Transverse colon (tissue), 3 donors: ENCODE measurements around the gene SLC27A6.

Experiments
- CTCF ChIP-seq, 5 experiments: fragments of 200-600 bp in 3 of 5; fragments of 450-650 bp in 2 of 5; sonication (generic) in 3 of 5; IDR thresholded peaks; 1 replicate in 2 of 5; 2 replicates in 3 of 5; pipeline ENCODE4 v1.5.1; 2016 to 2017; ENCODE audit warnings: antibody characterized with exemption in 5 of 5, inconsistent platforms in 3 of 5, mild to moderate bottlenecking in 2 of 5, moderate library complexity in 1 of 5
- POLR2A ChIP-seq: fragments of 450-650 bp; IDR thresholded peaks from one replicate; pipeline ENCODE4 v1.6.1; 2016; ENCODE audit warnings: antibody characterized with exemption, mild to moderate bottlenecking, moderate library complexity

DNA sequence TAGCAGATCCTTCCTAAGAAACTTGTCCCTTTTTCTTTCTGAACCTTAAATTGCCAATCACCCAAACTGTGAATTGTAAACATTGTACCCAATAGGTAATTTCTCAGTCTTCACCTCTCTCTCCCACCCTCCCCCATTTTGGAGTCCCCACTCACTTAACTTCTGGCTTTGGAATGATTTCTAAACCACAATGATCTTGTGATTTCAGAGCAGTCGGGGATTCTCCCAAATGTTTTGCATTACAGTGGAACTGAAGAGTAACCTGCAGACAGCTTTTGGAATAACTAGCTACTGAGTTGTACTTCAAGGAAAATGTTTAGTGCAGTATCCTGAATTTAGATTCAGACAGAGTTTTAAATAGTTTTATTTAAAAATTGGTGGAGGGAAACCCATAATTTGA, 19.2 kb downstream of the SLC27A6 start:
- TF ChIP-seq CTCF (IDR thresholded peaks at IDR 0.05) = no peak
- TF ChIP-seq POLR2A = no peak
